Neural crest cell (in vitro differentiated cells): ENCODE data around the gene KCNAB2. TPM values are rescaled to one million over a fixed set of nuclear protein-coding genes. Genes with fewer than 3 reads are reported as not detected.

Experiments
- DNase-seq: peaks from one replicate; pipeline ENCODE4 v3.0.0; 2021; ENCODE audit warnings: low read depth, mixed read lengths, low spot score
- H3K27ac Mint-ChIP-seq: one replicate; pipeline ENCODE4 v1.8.0; 2021; ENCODE audit warnings: mild to moderate bottlenecking, mixed read lengths; ENCODE audit not compliant: unreplicated experiment
- H3K27me3 Mint-ChIP-seq: 2 replicates; pipeline ENCODE4 v1.8.0; 2021; ENCODE audit warnings: low read depth, mild to moderate bottlenecking, mixed read lengths
- H3K36me3 Mint-ChIP-seq: 2 replicates; pipeline ENCODE4 v1.8.0; 2021; ENCODE audit warnings: low read depth, mild to moderate bottlenecking, mixed read lengths
- H3K4me1 Mint-ChIP-seq: 2 replicates; pipeline ENCODE4 v1.8.0; 2021; ENCODE audit warnings: mixed read lengths
- H3K4me3 Mint-ChIP-seq: one replicate; pipeline ENCODE4 v1.8.0; 2021; ENCODE audit warnings: mild to moderate bottlenecking, mixed read lengths
- H3K9me3 Mint-ChIP-seq: 2 replicates; pipeline ENCODE4 v1.8.0; 2021; ENCODE audit warnings: mixed read lengths
- CTCF ChIP-seq: fragments of 200-600 bp; sonication (generic); conservative IDR thresholded peaks from 2 replicates; pipeline ENCODE4 v1.5.0; 2021; ENCODE audit warnings: antibody characterized with exemption, mild to moderate bottlenecking
- total RNA-seq: library from RNA; stranded (reverse); gene quantifications from 2 replicates; pipeline ENCODE4 v1.2.1, GENCODE V29; 2021

Gene KCNAB2
- total RNA-seq, 1 donor from 2014 or later: 8.3 TPM

DNA sequence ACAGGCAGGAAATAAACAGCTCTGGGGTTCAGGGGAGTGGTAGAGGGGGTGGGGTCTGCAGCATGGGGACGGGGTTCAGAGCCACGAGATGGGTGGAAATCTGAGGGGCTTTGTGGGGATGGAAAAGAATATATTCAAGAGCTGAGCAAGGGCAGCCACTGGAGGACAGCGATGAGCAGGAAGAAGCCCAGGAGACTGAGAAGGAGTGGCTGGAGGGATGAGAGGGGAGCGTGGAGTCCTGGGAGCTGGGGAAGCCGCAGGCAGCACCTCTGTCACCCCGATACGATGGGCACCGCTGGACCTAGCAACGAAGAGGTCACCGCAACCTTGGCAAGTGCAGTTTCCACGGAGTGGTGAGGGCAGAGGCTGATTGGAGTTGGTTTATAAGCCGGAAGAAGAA is 10.0 kb upstream of the KCNAB2 start:
- no peaks in the 10 kb centered on the region for H3K36me3 Mint-ChIP-seq
- peaks cover 15% of the 10 kb centered on the region for H3K27me3 Mint-ChIP-seq
- no peak overlapping the region for H3K27ac Mint-ChIP-seq

GRCh38 chr1:6037338-6037762 is 8.3 kb upstream of the KCNAB2 start:
- peaks cover 13% of the 10 kb centered on the region for H3K27me3 Mint-ChIP-seq

More for the DNA sequence above, 10.0 kb upstream of the KCNAB2 start:
- Mint-ChIP-seq H3K4me1 (peaks cover 17% of the 10 kb centered on the region), H3K4me3 (no peak overlapping the region), H3K9me3 (no peaks in the 10 kb centered on the region)
- no peak for TF ChIP-seq CTCF
- DNase-seq: no peak

GRCh38 chr1:6038603-6039002 is 7.1 kb upstream of the KCNAB2 start:
- TF ChIP-seq CTCF: no peak
- no peak for DNase-seq
- H3K4me1 Mint-ChIP-seq: peaks cover 17% of the 10 kb centered on the region
- no peak overlapping the region for H3K27ac Mint-ChIP-seq
- no peaks in the 10 kb centered on the region for H3K9me3 Mint-ChIP-seq
- H3K27me3 Mint-ChIP-seq: peaks cover 7% of the 10 kb centered on the region
- H3K4me3 Mint-ChIP-seq: no peak overlapping the region
- H3K36me3 Mint-ChIP-seq: no peaks in the 10 kb centered on the region

More at GRCh38 chr1:6037338-6037762, 8.3 kb upstream of the KCNAB2 start:
- H3K36me3 Mint-ChIP-seq: no peaks in the 10 kb centered on the region
- no peak overlapping the region for H3K4me3 Mint-ChIP-seq
- DNase-seq: no peak
- TF ChIP-seq CTCF: no peak
- H3K9me3 Mint-ChIP-seq: no peaks in the 10 kb centered on the region
- peaks cover 17% of the 10 kb centered on the region for H3K4me1 Mint-ChIP-seq
- no peak overlapping the region for H3K27ac Mint-ChIP-seq

DNA sequence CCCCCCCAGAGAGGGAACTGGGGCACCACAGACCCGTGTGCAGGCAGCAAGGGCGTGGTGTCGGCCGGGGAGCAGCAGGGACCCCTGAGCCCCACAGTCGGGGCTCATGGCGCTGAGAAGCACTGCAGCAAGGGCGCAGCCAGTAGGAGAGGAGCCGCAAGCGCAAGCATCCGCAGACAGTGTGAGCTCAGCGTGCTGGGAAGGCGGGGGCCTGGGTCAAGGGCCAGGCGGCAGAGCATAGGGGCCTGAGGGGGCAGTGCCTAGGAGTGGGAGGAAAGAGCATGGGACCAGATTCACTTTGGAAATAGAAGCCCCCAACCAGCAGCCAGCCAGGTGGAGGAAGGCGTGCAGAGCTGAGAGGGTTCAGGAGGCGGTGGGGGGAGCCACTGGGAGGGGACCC is 6.7 kb upstream of the KCNAB2 start:
- Mint-ChIP-seq H3K4me1 (peaks cover 16% of the 10 kb centered on the region), H3K9me3 (no peaks in the 10 kb centered on the region), H3K4me3 (no peak overlapping the region), H3K27ac (no peak overlapping the region), H3K36me3 (no peaks in the 10 kb centered on the region), H3K27me3 (peaks cover 7% of the 10 kb centered on the region)
- DNase-seq: no peak
- no peak for TF ChIP-seq CTCF

- H3K36me3 Mint-ChIP-seq: no peaks in the 10 kb centered on the region
- H3K4me3 Mint-ChIP-seq: no peak overlapping the region
- H3K27me3 Mint-ChIP-seq: no peaks in the 10 kb centered on the region
- no peak overlapping the region for H3K27ac Mint-ChIP-seq
- no peaks in the 10 kb centered on the region for H3K9me3 Mint-ChIP-seq
- TF ChIP-seq CTCF: no peak
- peaks cover 22% of the 10 kb centered on the region for H3K4me1 Mint-ChIP-seq
- no peak for DNase-seq
These were observed 5.2 kb upstream of the KCNAB2 start for GRCh38 chr1:6040444-6040843.
